Measurements from ENCODE around the gene SNCG.

The SNCG gene

GRCh38 chr10:86958116-86958900, at the start of gene SNCG:
Gene SNCG, plus strand, starts transcription at chr10:86958599. Its CDS starts 99 bp downstream, at chr10:86958698.
- TF ChIP-seq ZFX (IDR thresholded peaks at IDR 0.05) (no peak), CTCF (conservative IDR thresholded peaks at IDR 0.05) (no peak)

GRCh38 chr10:86914734-86915133, 43.7 kb upstream of the SNCG start:
- no peak overlapping the region for H3K27ac ChIP-seq
- TF ChIP-seq CTCF (conservative IDR thresholded peaks at IDR 0.05) = no peak
- TF ChIP-seq ZFX (IDR thresholded peaks at IDR 0.05) = no peak

More at GRCh38 chr10:86958116-86958900, at the start of gene SNCG:
- H3K27ac ChIP-seq = peak within 1 kb of the TSS; percentile 34

GRCh38 chr10:86918022-86918471, 40.4 kb upstream of the SNCG start:
- TF ChIP-seq ZFX (IDR thresholded peaks at IDR 0.05) (no peak), CTCF (conservative IDR thresholded peaks at IDR 0.05) (no peak)

GRCh38 chr10:86922553-86922961, 35.8 kb upstream of the SNCG start:
- H3K27ac ChIP-seq = peak overlapping the region; percentile 32; the same call in 1 of the 2 replicates
- TF ChIP-seq ZFX (IDR thresholded peaks at IDR 0.05) (no peak), CTCF (conservative IDR thresholded peaks at IDR 0.05) (no peak)

More at GRCh38 chr10:86918022-86918471, 40.4 kb upstream of the SNCG start:
- H3K27ac ChIP-seq = no peak overlapping the region

- TF ChIP-seq CTCF (conservative IDR thresholded peaks at IDR 0.05) = no peak
- TF ChIP-seq ZFX (IDR thresholded peaks at IDR 0.05) = no peak
- no peak overlapping the region for H3K27ac ChIP-seq
Observed at GRCh38 chr10:86929468-86930380, 28.7 kb upstream of the SNCG start.

- no peak overlapping the region for H3K27ac ChIP-seq
- TF ChIP-seq CTCF (conservative IDR thresholded peaks at IDR 0.05) = no peak
- TF ChIP-seq ZFX (IDR thresholded peaks at IDR 0.05) = no peak
Observed at GRCh38 chr10:86931872-86932271, 26.5 kb upstream of the SNCG start.

Measured in C4-2B (cell line).